ENCODE measurements around the gene TFF3. TPM values are rescaled to one million over a fixed set of nuclear protein-coding genes. Genes with fewer than 3 reads are reported as not detected.

The TFF3 gene
- total RNA-seq, 2 experiments from 2014 or later: not detected

DNA sequence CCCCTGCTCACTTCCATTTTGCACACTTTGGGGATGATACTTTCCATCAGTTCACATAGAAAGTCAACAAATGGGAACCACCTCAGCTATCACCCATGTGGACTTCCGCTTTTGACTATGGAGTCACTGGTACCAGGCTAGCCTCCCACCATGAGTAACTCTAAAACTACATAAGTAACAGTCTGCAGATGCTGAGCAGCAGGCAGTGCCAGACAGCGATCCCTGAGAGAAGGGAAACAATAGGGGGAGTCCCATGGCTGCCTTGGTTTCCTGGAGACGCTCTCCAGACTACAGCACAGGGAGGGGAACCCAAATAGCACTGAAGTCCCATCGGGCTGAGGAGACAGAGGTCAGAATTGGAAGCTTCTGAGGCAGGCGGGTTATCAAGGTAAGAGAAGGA, 38.4 kb upstream of the TFF3 start:
- Mint-ChIP-seq H3K4me3 (no peak overlapping the region), H3K27ac (no peak overlapping the region), H3K9me3 (peaks cover 29% of the 10 kb centered on the region), H3K27me3 (peaks cover 2% of the 10 kb centered on the region), H3K36me3 (peaks cover 11% of the 10 kb centered on the region), H3K4me1 (ENCODE audit: low read depth) (no peaks in the 10 kb centered on the region)
- ChIA-PET CTCF (interaction anchor here (0.8 kb wide), 1 partner anchor 95 kb away, joined by 3 read pairs; no protein-coding TSS in a partner anchor), POLR2A (interaction anchor here (0.7 kb wide), 1 partner anchor 344 kb away, joined by 3 read pairs; no protein-coding TSS in a partner anchor)
- intact Hi-C loops (cut with micrococcal nuclease): no loop called here
- no peak for DNase-seq

DNA sequence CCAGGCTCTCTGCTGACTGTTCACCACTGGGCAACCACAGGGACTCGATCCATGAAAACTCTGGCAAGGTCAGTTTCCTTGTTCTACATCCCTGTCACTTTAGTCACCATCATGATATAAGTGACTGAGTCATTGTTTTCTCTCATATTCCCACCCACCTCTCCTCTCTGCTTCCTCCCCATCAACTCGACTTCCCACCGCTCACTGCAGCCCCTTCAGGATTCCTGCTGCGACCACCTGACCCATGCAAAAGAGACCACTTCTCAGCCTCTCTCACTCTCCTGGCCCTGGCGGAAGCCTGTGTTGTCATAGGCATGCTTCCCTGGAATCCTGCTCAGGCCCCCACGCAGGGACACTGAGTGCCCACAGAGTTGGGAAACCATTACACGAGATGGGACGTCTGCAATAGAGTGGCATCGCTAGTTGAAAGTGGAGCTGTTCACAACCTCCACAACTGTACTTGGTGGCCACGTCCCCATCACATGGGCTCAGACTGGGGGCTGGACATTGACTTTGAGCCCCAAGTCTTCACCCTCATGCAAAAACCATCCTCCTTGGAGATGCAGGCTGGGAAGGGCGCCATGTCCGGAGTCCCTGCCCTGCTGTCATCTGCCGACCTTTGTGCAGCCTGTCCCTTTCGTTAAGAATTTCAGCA, 37.4 kb upstream of the TFF3 start:
- H3K4me3 Mint-ChIP-seq: no peak overlapping the region
- peaks cover 11% of the 10 kb centered on the region for H3K36me3 Mint-ChIP-seq
- ChIA-PET POLR2A (no interaction called here), CTCF (no interaction called here)
- H3K27ac Mint-ChIP-seq: no peak overlapping the region
- H3K27me3 Mint-ChIP-seq: no peaks in the 10 kb centered on the region
- DNase-seq: no peak
- intact Hi-C loops (cut with micrococcal nuclease): no loop called here
- H3K9me3 Mint-ChIP-seq: peaks cover 29% of the 10 kb centered on the region
- no peaks in the 10 kb centered on the region for H3K4me1 Mint-ChIP-seq (ENCODE audit: low read depth)

DNA sequence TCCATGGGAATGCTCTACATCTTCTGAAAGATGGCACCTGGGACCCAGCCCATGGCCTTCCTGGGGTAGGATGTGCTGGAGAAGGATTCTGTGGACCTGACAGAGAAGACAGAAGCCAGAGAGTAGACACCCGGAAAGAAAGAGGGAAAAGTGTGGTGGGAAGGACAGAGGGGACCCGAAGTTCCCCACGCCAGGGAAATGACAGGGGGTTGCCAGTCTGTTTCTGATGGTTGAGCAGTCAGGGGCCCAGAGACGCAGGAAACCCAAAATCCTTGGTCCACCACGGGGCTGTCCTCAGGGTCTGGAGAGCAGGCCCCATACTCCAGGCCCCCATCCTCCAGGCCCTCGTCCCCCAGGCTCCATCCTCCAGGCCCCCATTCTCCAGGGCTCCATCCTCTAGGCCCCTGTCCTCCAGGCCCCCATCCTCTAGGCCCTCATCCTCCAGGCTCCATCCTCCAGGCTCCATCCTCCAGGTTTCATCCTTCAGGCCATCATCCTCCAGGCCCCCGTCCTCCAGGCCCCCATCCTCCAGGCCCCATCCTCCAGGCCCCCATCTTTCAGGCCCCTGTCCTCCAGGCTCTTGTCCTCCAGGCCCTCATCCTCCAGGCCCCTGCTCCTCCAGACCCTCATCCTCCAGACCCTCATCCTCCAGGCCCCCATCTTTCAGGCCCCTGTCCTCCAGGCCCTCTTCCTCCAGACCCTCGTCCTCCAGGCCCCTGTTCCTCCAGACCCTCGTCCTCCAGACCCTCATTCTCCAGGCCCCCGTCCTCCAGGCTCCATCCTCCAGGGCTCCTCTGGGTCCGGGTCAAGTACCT, 36.6 kb upstream of the TFF3 start:
- no peaks in the 10 kb centered on the region for H3K27me3 Mint-ChIP-seq
- intact Hi-C loops (cut with micrococcal nuclease): no loop called here
- no peak overlapping the region for H3K27ac Mint-ChIP-seq
- CTCF ChIA-PET: no interaction called here
- DNase-seq: no peak
- H3K9me3 Mint-ChIP-seq: peaks cover 27% of the 10 kb centered on the region
- no peak overlapping the region for H3K4me3 Mint-ChIP-seq
- peaks cover 11% of the 10 kb centered on the region for H3K36me3 Mint-ChIP-seq
- POLR2A ChIA-PET: no interaction called here
- no peaks in the 10 kb centered on the region for H3K4me1 Mint-ChIP-seq (ENCODE audit: low read depth)

DNA sequence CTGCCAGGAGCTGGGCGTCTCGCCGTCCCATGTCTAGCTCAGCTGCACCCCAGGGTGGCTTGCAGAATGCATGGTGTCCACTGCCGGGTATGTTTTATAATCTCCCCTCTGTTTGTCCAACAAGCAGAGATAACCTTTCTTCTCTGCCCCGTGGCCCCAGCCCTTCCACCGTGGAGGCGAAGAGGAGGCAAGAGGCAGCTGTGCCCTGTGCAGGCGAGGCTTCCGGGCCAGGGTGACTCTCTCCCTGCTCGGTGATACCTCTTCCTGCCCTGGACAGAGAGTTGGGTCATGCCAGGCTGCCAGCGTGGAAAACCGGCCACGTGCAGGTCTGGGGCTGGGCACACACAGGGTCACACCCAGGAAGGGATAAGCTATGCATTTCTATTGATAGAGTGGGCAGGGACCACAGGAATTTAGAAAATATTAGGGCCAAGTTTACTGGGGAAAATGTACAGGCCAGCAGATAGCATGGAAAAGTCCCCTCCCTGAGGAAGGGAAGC, 35.8 kb upstream of the TFF3 start, which contains the start of gene TFF2:
Gene TFF2 (minus strand): TSS at position 68 of the 500 bp plus-strand sequence. CDS start 37 bp downstream, at position 31.
- no peak for DNase-seq
- H3K27me3 Mint-ChIP-seq: no peaks in the 10 kb centered on the region
- ChIA-PET CTCF (no interaction called here), POLR2A (interaction anchor here (0.5 kb wide), 1 partner anchor 474 kb away, joined by 3 read pairs; no protein-coding TSS in a partner anchor)
- H3K4me1 Mint-ChIP-seq (ENCODE audit: low read depth): no peaks in the 10 kb centered on the region
- H3K9me3 Mint-ChIP-seq: peaks cover 22% of the 10 kb centered on the region
- intact Hi-C loops (cut with micrococcal nuclease): no loop called here
- H3K36me3 Mint-ChIP-seq: peaks cover 11% of the 10 kb centered on the region
- H3K4me3 Mint-ChIP-seq: no peak within 1 kb of the TSS
- no peak within 1 kb of the TSS for H3K27ac Mint-ChIP-seq

DNA sequence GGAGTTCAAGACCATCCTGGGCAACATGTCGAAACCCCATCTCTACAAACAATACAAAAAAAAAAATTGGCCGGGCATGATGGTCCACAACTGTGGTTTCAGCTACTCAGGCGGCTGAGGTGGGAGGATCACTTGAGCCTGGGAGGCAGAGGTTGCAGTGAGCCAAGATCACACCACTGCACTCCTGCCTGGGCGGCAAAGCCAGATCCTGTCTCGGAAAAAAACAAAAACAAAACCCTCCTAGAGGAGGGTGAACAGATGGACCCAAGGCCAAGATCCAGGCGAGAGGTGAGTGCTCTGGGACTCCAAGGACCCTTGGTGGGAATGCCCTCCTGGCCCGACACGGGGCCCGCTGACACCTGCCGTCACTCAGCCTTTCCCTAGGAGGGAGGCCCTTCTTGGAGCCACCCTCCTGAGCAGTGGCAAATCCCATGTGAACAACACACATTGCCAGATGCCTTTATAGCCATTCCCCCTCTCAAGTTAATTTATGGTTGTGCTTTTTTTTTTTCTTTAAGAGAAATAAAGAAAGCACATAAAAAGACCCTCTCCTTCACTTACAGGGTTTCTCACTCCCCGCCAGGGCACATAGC, 35.2 kb upstream of the TFF3 start:
- Mint-ChIP-seq H3K27me3 (no peaks in the 10 kb centered on the region), H3K4me1 (ENCODE audit: low read depth) (no peaks in the 10 kb centered on the region), H3K36me3 (peaks cover 7% of the 10 kb centered on the region), H3K27ac (no peak overlapping the region), H3K4me3 (no peak overlapping the region), H3K9me3 (peaks cover 18% of the 10 kb centered on the region)
- POLR2A ChIA-PET: no interaction called here
- intact Hi-C loops (cut with micrococcal nuclease): no loop called here
- no peak for DNase-seq
- CTCF ChIA-PET: no interaction called here

DNA sequence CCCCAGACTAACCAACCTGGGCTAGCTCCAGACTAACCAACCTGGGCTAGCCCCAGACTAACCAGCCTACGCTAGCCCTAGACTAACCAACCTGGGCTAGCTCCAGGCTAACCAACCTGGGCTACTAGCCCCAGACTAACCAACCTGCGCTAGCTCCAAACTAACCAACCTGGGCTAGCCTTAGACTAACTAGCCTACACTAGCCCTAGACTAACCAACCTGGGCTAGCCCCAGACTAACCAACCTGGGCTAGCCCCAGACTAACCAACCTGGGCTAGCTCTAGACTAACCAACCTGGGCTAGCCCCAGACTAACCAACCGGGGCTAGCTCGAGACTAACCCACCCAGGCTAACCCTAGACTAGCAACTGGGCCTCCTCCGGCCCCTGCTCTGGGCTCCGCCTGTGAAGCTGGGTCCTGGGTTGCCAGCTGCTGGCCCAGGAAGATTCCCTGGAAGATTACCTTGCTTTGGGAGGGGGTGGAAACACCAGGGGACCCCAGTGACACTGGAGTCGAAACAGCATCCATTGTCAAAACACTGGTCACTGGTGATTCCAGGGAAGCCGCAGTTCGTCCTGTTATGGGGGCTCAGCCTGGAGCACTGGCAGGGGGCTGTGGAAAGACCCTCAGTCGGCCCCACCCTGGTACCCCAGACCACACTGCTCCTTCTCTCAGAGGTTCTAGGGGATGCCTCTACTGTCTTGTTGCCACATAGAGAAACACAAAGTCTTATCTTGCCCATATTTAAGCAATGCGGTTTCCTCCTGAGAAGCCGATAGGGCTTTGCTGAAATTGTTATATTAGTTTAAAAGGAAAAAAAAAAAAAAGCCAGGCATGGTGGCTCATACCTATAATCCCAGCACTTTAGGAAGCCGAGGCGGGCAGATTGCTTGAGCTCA, 34.5 kb upstream of the TFF3 start:
- Mint-ChIP-seq H3K9me3 (peaks cover 12% of the 10 kb centered on the region), H3K4me3 (no peak overlapping the region), H3K4me1 (ENCODE audit: low read depth) (no peaks in the 10 kb centered on the region), H3K27ac (no peak overlapping the region), H3K27me3 (no peaks in the 10 kb centered on the region), H3K36me3 (peaks cover 4% of the 10 kb centered on the region)
- ChIA-PET CTCF (interaction anchor here (1.6 kb wide), 1 partner anchor 12 kb away, joined by 9 read pairs; no protein-coding TSS in a partner anchor), POLR2A (no interaction called here)
- DNase-seq: no peak
- intact Hi-C loops (cut with micrococcal nuclease): no loop called here

DNA sequence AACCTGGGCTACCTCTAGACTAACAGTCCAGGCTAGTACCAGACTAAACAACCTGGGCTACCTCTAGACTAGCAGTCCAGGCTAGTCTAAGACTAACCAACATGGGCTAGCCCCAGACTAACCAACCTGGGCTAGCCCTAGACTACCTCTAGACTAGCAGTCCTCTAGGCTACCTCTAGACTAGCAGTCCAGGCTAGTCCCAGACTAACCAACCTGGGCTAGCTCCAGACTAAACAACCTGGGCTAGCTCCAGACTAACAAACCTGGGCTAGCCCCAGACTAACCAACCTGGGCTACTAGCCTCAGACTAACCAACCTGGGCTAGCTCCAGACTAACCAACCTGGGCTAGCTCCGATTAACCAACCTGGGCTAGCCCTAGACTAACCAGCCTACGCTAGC, 33.6 kb upstream of the TFF3 start:
- H3K27me3 Mint-ChIP-seq: no peaks in the 10 kb centered on the region
- POLR2A ChIA-PET: no interaction called here
- H3K9me3 Mint-ChIP-seq: peaks cover 3% of the 10 kb centered on the region

DNA sequence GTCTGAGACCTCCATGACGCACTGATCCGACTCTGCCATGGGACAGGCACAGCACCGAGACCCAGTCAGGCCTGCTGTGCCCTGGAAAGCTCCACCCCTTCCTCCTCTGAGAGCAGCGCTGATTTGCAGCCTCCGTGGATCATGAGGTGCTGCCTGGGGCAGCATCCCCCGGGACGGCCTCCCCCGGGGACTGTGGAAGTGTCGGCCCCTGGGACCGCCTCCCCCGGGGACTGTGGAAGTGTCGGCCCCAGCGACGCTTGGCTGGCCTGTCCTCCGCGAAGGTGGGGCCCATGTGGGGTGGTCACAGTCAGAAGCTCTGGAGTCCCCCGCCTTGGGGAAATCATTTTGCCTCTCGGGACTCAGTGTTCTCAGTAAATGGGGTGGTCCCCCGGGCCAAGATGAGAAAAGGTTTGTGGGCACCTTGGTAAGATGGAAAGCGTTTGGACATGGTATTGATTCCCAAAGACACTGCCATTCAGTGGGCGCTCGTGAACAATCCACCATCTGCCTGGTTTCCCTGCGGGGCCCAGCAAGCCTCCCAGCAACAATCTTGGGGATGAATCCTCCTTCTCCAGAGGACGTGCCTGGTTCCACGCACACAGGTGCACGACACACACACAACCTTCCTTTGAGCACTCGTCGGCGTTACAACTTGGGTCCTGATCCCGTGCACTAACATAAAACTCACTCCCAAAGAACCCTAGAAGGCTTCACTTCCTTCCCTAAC, 32.6 kb upstream of the TFF3 start:
- Mint-ChIP-seq H3K27ac (no peak overlapping the region), H3K36me3 (no peaks in the 10 kb centered on the region), H3K9me3 (no peaks in the 10 kb centered on the region), H3K27me3 (no peaks in the 10 kb centered on the region), H3K4me1 (ENCODE audit: low read depth) (no peaks in the 10 kb centered on the region), H3K4me3 (no peak overlapping the region)
- DNase-seq: no peak
- ChIA-PET POLR2A (no interaction called here), CTCF (interaction anchor here (1.6 kb wide), 1 partner anchor 10 kb away, joined by 9 read pairs; no protein-coding TSS in a partner anchor)
- intact Hi-C loops (cut with micrococcal nuclease): no loop called here

More for the DNA sequence above, 33.6 kb upstream of the TFF3 start:
- no peak overlapping the region for H3K27ac Mint-ChIP-seq
- H3K4me1 Mint-ChIP-seq (ENCODE audit: low read depth): no peaks in the 10 kb centered on the region
- intact Hi-C loops (cut with micrococcal nuclease): no loop called here
- no peak for DNase-seq
- H3K4me3 Mint-ChIP-seq: no peak overlapping the region
- CTCF ChIA-PET: interaction anchor here (1.6 kb wide), 1 partner anchor 11 kb away, joined by 9 read pairs; no protein-coding TSS in a partner anchor
- no peaks in the 10 kb centered on the region for H3K36me3 Mint-ChIP-seq

DNA sequence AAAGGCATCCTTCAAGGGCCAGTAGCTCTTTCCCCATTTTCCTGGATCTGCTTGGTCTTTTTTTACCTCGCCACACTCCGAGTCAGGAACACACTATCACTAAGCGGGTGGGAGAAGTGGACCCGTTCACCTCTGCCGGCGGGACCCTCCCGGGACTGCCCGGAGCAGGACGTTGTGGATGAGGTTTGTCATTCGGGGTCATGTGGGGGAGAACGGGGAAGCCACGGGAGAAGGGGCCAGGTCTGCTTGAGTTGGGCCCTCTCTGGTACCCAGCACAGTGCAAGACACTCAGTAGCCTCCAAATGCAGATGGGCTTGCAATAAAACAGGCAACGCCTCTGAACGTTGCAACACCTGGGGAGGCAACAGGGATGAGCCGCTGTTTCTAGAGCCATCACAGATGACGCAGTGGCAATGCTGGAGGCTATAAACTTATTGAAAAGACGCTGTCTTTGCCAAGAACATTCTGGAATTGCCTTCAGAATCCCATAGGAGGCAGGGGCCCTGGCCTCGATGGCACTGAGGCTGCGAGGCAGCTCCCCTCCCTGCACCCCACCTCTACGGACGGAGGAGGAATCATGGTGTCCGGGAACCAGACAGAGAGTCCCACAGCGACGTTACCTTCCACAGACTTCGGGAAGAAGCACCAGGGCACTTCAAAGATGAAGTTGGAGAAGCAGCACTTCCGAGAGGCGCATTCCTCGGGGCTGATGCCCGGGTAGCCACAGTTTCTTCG, 31.8 kb upstream of the TFF3 start:
- H3K36me3 Mint-ChIP-seq: no peaks in the 10 kb centered on the region
- DNase-seq: no peak
- no peaks in the 10 kb centered on the region for H3K4me1 Mint-ChIP-seq (ENCODE audit: low read depth)
- intact Hi-C loops (cut with micrococcal nuclease): no loop called here
- ChIA-PET POLR2A (interaction anchor here (0.6 kb wide), 1 partner anchor 793 kb away, joined by 5 read pairs; no protein-coding TSS in a partner anchor), CTCF (interaction anchor here (0.7 kb wide), 1 partner anchor 9 kb away, joined by 3 read pairs; no protein-coding TSS in a partner anchor)
- no peaks in the 10 kb centered on the region for H3K27me3 Mint-ChIP-seq
- H3K27ac Mint-ChIP-seq: no peak overlapping the region
- H3K4me3 Mint-ChIP-seq: no peak overlapping the region
- no peaks in the 10 kb centered on the region for H3K9me3 Mint-ChIP-seq

DNA sequence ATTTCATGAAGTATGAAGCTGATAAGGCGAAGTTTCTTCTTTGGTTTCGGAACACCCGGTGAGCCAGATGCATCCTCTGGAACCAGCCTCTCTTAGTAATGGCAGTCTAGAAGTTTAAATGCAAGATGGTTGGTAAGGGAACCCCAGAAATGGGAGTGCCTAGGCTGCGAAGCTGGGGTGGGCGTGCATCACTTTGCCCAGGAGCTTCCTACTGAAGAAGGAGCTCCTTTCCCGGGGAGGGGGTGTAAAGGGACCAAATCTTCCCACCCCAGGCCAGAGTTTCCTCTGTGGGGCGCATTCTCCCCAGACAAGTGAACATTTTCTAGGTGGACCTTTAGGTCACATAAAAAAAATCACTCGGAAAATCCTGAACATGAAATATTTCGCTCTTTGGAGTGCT, 31.2 kb upstream of the TFF3 start:
- intact Hi-C loops (cut with micrococcal nuclease): no loop called here
- CTCF ChIA-PET: interaction anchor here (0.7 kb wide), 1 partner anchor 9 kb away, joined by 3 read pairs; no protein-coding TSS in a partner anchor
- POLR2A ChIA-PET: interaction anchor here (0.6 kb wide), 1 partner anchor 792 kb away, joined by 5 read pairs; no protein-coding TSS in a partner anchor
- Mint-ChIP-seq H3K9me3 (no peaks in the 10 kb centered on the region), H3K36me3 (no peaks in the 10 kb centered on the region), H3K4me1 (ENCODE audit: low read depth) (no peaks in the 10 kb centered on the region), H3K4me3 (no peak overlapping the region), H3K27ac (no peak overlapping the region), H3K27me3 (no peaks in the 10 kb centered on the region)
- no peak for DNase-seq
